Upper lobe of left lung (tissue), 4 donors: Measurements from ENCODE around the gene WAPL.

Experiments
- CTCF ChIP-seq, 6 experiments: fragments of 450-650 bp in 4 of 6; fragments of 200-600 bp in 2 of 6; sonication (generic) in 2 of 6; IDR thresholded peaks; one replicate each; pipeline ENCODE4 v1.5.1; 2016 to 2019; ENCODE audit warnings: antibody characterized with exemption in 6 of 6
- EP300 ChIP-seq, 4 donors: sonication (generic); formaldehyde crosslinking; IDR thresholded peaks; one replicate each; pipeline ENCODE4 v1.5.1; 2017; ENCODE audit warnings: antibody characterized with exemption in 4 of 4, control low read depth in 2 of 4
- POLR2A ChIP-seq, 4 donors: fragments of 450-650 bp; IDR thresholded peaks; one replicate each; pipeline ENCODE4 v1.5.1; 2016 to 2017; ENCODE audit warnings: antibody characterized with exemption in 4 of 4, mild to moderate bottlenecking in 2 of 4
- POLR2AphosphoS5 ChIP-seq, 2 donors: sonication (generic); formaldehyde crosslinking; IDR thresholded peaks; one replicate each; pipeline ENCODE4 v1.5.1; 2017; ENCODE audit warnings: antibody characterized with exemption in 2 of 2

- TF ChIP-seq CTCF (IDR thresholded peaks at IDR 0.05) = peak in 2 of 6 experiments; percentile 5 to 11
- TF ChIP-seq EP300 (IDR thresholded peaks at IDR 0.05) = no peak
- TF ChIP-seq POLR2AphosphoS5 (IDR thresholded peaks at IDR 0.05) = peak; percentile 79 to 87
- TF ChIP-seq POLR2A (IDR thresholded peaks at IDR 0.05) = peak in 3 of 4 donors; percentile 57 to 92 (median 84)
Observed at GRCh38 chr10:86521678-86522509, at the start of gene WAPL.
